ENCODE results near the gene MPHOSPH8. TPM values are rescaled to one million over a fixed set of nuclear protein-coding genes. Genes with fewer than 3 reads are reported as not detected.

MPHOSPH8 gene
- polyA plus RNA-seq, 3 donors, result 2.1 to 13.5 (median 5.3) TPM

GRCh38 chr13:19606737-19607136, 26.7 kb upstream of the MPHOSPH8 start:
- Histone ChIP-seq H4K20me1 (ENCODE audit: insufficient read depth, low read length) (no peaks in the 10 kb centered on the region), H3K4me2 (replicated peaks; ENCODE audit: extremely low read depth, low read length, poor library complexity, severe bottlenecking) (no peak overlapping the region), H2AFZ (ENCODE audit: insufficient read depth, low read depth, low read length, poor library complexity, severe bottlenecking) (no peak overlapping the region), H3K27ac (ENCODE audit: low read depth in 1 of 2, low read length in 2 of 2) (no peak overlapping the region), H3K4me3 (replicated peaks in 1 of 3; ENCODE audit: low read depth in 2 of 3, low read length in 3 of 3) (no peak overlapping the region), H3K27me3 (ENCODE audit: control insufficient read depth in 2 of 2, insufficient read depth in 2 of 2, low read length in 2 of 2) (peaks cover 17 to 24% of the 10 kb centered on the region in 2 donors), H3K36me3 (replicated peaks in 1 of 2; ENCODE audit: control insufficient read depth in 1 of 2, insufficient read depth in 2 of 2, low read length in 2 of 2) (no peaks in the 10 kb centered on the region), H3K4me1 (ENCODE audit: control insufficient read depth in 1 of 2, insufficient read depth in 2 of 2, low read length in 2 of 2) (peaks cover 0 to 7% of the 10 kb centered on the region in 2 donors), H3K9me3 (replicated peaks in 1 of 2; ENCODE audit: control insufficient read depth in 1 of 2, insufficient read depth in 1 of 2, low read length in 2 of 2) (peaks cover 5 to 17% of the 10 kb centered on the region in 2 donors), H3K9ac (ENCODE audit: insufficient read depth, low read length, poor library complexity, severe bottlenecking) (no peak overlapping the region), H3K79me2 (ENCODE audit: insufficient read depth, low read length) (no peaks in the 10 kb centered on the region)
- Mint-ChIP-seq H3K36me3 (peaks cover 0 to 3% of the 10 kb centered on the region in 2 donors), H3K27me3 (ENCODE audit: low read depth in 3 of 3) (peaks cover 24 to 36% (median 26%) of the 10 kb centered on the region in 3 donors), H3K4me1 (peaks cover 5% of the 10 kb centered on the region), H3K9me3 (peaks cover 3 to 36% (median 20%) of the 10 kb centered on the region in 7 donors), H3K27ac (no peak overlapping the region), H3K4me3 (no peak overlapping the region)
- WGBS (ENCODE audit: insufficient coverage), result 95% methylated on average over 2 of the region's 2 CpGs
- intact Hi-C loops (cut with micrococcal nuclease), result no loop called here
- no peak for TF ChIP-seq CTCF (IDR thresholded peaks at IDR 0.05)
- no peak for DNase-seq

GRCh38 chr13:19607523-19608078, 25.9 kb upstream of the MPHOSPH8 start:
- Histone ChIP-seq H3K4me2 (replicated peaks; ENCODE audit: extremely low read depth, low read length, poor library complexity, severe bottlenecking) (no peak overlapping the region), H2AFZ (ENCODE audit: insufficient read depth, low read depth, low read length, poor library complexity, severe bottlenecking) (no peak overlapping the region), H3K4me1 (ENCODE audit: control insufficient read depth in 1 of 2, insufficient read depth in 2 of 2, low read length in 2 of 2) (no peaks in the 10 kb centered on the region), H3K9ac (ENCODE audit: insufficient read depth, low read length, poor library complexity, severe bottlenecking) (no peak overlapping the region), H3K79me2 (ENCODE audit: insufficient read depth, low read length) (no peaks in the 10 kb centered on the region), H4K20me1 (ENCODE audit: insufficient read depth, low read length) (no peaks in the 10 kb centered on the region), H3K27me3 (ENCODE audit: control insufficient read depth in 2 of 2, insufficient read depth in 2 of 2, low read length in 2 of 2) (peaks cover 15 to 19% of the 10 kb centered on the region in 2 donors), H3K27ac (ENCODE audit: low read depth in 1 of 2, low read length in 2 of 2) (no peak overlapping the region), H3K9me3 (replicated peaks in 1 of 2; ENCODE audit: control insufficient read depth in 1 of 2, insufficient read depth in 1 of 2, low read length in 2 of 2) (peaks cover 5 to 16% of the 10 kb centered on the region in 2 donors), H3K4me3 (replicated peaks in 1 of 3; ENCODE audit: low read depth in 2 of 3, low read length in 3 of 3) (no peak overlapping the region), H3K36me3 (replicated peaks in 1 of 2; ENCODE audit: control insufficient read depth in 1 of 2, insufficient read depth in 2 of 2, low read length in 2 of 2) (no peaks in the 10 kb centered on the region)
- intact Hi-C loops (cut with micrococcal nuclease), result no loop called here
- TF ChIP-seq CTCF (IDR thresholded peaks at IDR 0.05), result no peak
- Mint-ChIP-seq H3K36me3 (peaks cover 0 to 3% of the 10 kb centered on the region in 2 donors), H3K9me3 (peaks cover 3 to 36% (median 21%) of the 10 kb centered on the region in 7 donors), H3K4me3 (no peak overlapping the region), H3K4me1 (peaks cover under 1% of the 10 kb centered on the region), H3K27me3 (ENCODE audit: low read depth in 3 of 3) (peaks cover 18 to 29% (median 22%) of the 10 kb centered on the region in 3 donors), H3K27ac (no peak overlapping the region)
- no peak for DNase-seq
- 94% methylated on average over 8 of the region's 10 CpGs for whole genome bisulfite sequencing (ENCODE audit: insufficient coverage)

Measured in CD14-positive monocyte (primary cell).